Right ventricle myocardium superior (tissue), 1 donor: ENCODE results near the gene DIS3L2. TPM values are rescaled to one million over a fixed set of nuclear protein-coding genes. Genes with fewer than 3 reads are reported as not detected.

ENCODE experiments used
- ATAC-seq: fragments of 200-7000 bp; cut with Tn5 transposase; one replicate; pipeline ENCODE4 v1.9.1; 2020; ENCODE audit warnings: mild to moderate bottlenecking; ENCODE audit not compliant: poor library complexity
- DNase-seq: peaks from one replicate; pipeline ENCODE4 v3.0.0-alpha.2; 2020
- intact Hi-C: fragments of 100-400 bp; cut with DNase I; formaldehyde crosslinking; loops from one replicate; pipeline ENCODE4 v1.11.2; 2022
- total RNA-seq: library from RNA; stranded (reverse); fragmentation: NEBNext Ultra II Directional; extraction: Animal tissue kit (Norgen Biotek cat#: 25700); gene quantifications from one replicate; pipeline ENCODE4 v1.2.1, GENCODE V29; 2021
- donor health status: DM: no; HTN: yes; CAD: no; lungs with severe emphysema.

The DIS3L2 gene
- total RNA-seq, 1 donor from 2014 or later, result 17.6 TPM

- DNase-seq (no peak), ATAC-seq (no peak)
- intact Hi-C loops, result no loop called here
Observed at GRCh38 chr2:231992888-231993287, 31.4 kb downstream of the DIS3L2 start.

GRCh38 chr2:231996797-231997540, 35.5 kb downstream of the DIS3L2 start:
- ATAC-seq, result peak; percentile 61
- no peak for DNase-seq
- intact Hi-C loops, result no loop called here

- DNase-seq (no peak), ATAC-seq (peak; percentile 44)
- intact Hi-C loops, result no loop called here
Observed at GRCh38 chr2:231998046-231998445, 36.5 kb downstream of the DIS3L2 start.

- DNase-seq (no peak), ATAC-seq (no peak)
- intact Hi-C loops, result no loop called here
Observed at GRCh38 chr2:232000439-232000838, 38.9 kb downstream of the DIS3L2 start.

- intact Hi-C loops, result no loop called here
- no peak for ATAC-seq
- DNase-seq, result no peak
Observed at GRCh38 chr2:232001073-232001472, 39.6 kb downstream of the DIS3L2 start.

- intact Hi-C loops, result no loop called here
- no peak for ATAC-seq
- DNase-seq, result no peak
Observed at GRCh38 chr2:232006253-232006652, 44.7 kb downstream of the DIS3L2 start.

GRCh38 chr2:232008907-232009638, 47.6 kb downstream of the DIS3L2 start:
- DNase-seq, result no peak
- intact Hi-C loops, result no loop called here
- no peak for ATAC-seq

GRCh38 chr2:232009639-232010274, 48.2 kb downstream of the DIS3L2 start:
- no peak for ATAC-seq
- intact Hi-C loops, result no loop called here
- DNase-seq, result no peak

GRCh38 chr2:232013701-232014353, 52.3 kb downstream of the DIS3L2 start:
- intact Hi-C loops, result no loop called here
- DNase-seq, result no peak
- ATAC-seq, result no peak

- intact Hi-C loops, result no loop called here
- ATAC-seq (no peak), DNase-seq (no peak)
Observed at GRCh38 chr2:232014681-232015080, 53.2 kb downstream of the DIS3L2 start.

- intact Hi-C loops, result no loop called here
- no peak for ATAC-seq
- DNase-seq, result no peak
Observed at GRCh38 chr2:232018181-232018580, 56.7 kb downstream of the DIS3L2 start.

GRCh38 chr2:232022718-232023117, 61.2 kb downstream of the DIS3L2 start:
- no peak for DNase-seq
- ATAC-seq, result peak; percentile 91
- intact Hi-C loops, result no loop called here

- intact Hi-C loops, result no loop called here
- DNase-seq (no peak), ATAC-seq (no peak)
Observed at GRCh38 chr2:232023426-232023825, 61.9 kb downstream of the DIS3L2 start.

- intact Hi-C loops, result no loop called here
Observed at GRCh38 chr2:232024457-232024856, 62.9 kb downstream of the DIS3L2 start.

GRCh38 chr2:232026910-232027309, 65.4 kb downstream of the DIS3L2 start:
- no peak for DNase-seq
- ATAC-seq, result no peak
- intact Hi-C loops, result no loop called here

More at GRCh38 chr2:232024457-232024856, 62.9 kb downstream of the DIS3L2 start:
- DNase-seq (no peak), ATAC-seq (no peak)

GRCh38 chr2:232027530-232027929, 66.0 kb downstream of the DIS3L2 start:
- ATAC-seq (no peak), DNase-seq (no peak)
- intact Hi-C loops, result no loop called here

GRCh38 chr2:232028071-232028470, 66.6 kb downstream of the DIS3L2 start:
- intact Hi-C loops, result no loop called here

GRCh38 chr2:232028631-232029030, 67.1 kb downstream of the DIS3L2 start:
- DNase-seq (peak; percentile 69), ATAC-seq (peak; percentile 96)
- intact Hi-C loops, result no loop called here

More at GRCh38 chr2:232028071-232028470, 66.6 kb downstream of the DIS3L2 start:
- DNase-seq (no peak), ATAC-seq (peak; percentile 39)

GRCh38 chr2:232029346-232029745, 67.8 kb downstream of the DIS3L2 start:
- no peak for ATAC-seq
- DNase-seq, result no peak
- intact Hi-C loops, result no loop called here
